IPS-NIHi7 (cell line): ENCODE results near the gene EIF5.

Source experiments
- DNase-seq: peaks from one replicate; pipeline ENCODE4 v3.0.0; 2012; ENCODE audit warnings: mixed read lengths; ENCODE audit errors: extremely low spot score

The EIF5 gene

DNA sequence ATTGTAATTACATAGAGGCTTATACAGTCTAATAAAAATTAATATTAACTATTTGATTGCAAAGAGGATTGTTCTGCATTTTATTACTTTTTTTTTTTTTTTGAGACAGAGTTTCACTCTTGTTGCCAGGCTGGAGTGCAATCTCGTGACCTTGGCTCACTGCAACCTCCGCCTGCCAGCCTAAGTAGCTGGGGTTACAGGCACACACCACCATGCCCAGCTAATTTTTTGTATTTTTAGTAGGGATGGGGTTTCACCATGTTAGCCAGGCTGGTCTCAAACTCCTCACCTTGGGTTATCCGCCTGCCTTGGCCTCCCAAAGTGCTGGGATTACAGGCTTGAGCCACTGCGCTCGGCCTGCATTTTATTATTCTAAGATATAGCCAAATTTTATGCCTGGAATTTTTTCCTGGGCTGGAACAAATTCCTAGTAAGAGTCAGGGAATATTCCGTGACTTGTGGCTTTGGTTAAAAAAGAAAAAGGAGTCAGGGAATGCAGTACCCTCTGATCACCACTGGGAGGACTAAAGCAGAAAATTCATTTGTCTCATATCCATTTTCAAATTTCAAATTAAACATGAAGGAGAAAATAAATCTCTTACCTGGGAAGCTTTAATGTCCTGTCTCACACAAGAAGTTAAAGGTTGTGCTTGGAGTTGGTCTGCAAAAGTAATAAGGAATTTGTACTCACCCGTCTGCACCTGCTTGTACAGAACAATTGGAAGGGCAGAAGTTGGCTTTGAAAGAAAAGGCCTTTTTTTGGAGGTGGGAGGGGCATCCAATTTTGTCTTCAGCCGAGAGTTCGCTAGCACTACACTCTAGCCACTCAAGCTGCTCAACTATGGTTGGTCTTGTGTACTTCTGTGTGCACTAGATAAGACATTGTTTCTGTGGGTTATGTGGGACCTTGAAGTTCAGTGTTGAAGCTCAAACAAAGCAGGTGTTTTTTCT, 59.9 kb downstream of the EIF5 start:
- DNase-seq = no peak
